ENCODE results near the gene ZBTB37.

- no peak for TF ChIP-seq ZFP30 (CRISPR knock-in tag; IDR thresholded peaks at IDR 0.05)
- no peak for TF ChIP-seq RARB (CRISPR knock-in tag; IDR thresholded peaks at IDR 0.05)
These were observed at the start of gene ZBTB37 for GRCh38 chr1:173868266-173869020.
